Uterus (tissue), 2 donors: ENCODE measurements around the gene XBP1.

Experiments
- CTCF ChIP-seq, 4 experiments: fragments of 200-600 bp in 2 of 4; fragments of 450-650 bp in 2 of 4; sonication (generic) in 2 of 4; IDR thresholded peaks; one replicate each; pipeline ENCODE4 v1.5.1; 2016 to 2019; ENCODE audit warnings: antibody characterized with exemption in 4 of 4, mild to moderate bottlenecking in 2 of 4, moderate library complexity in 1 of 4
- POLR2A ChIP-seq, 2 donors: fragments of 450-650 bp; IDR thresholded peaks; one replicate each; pipeline ENCODE4 v1.6.1; 2016; ENCODE audit warnings: antibody characterized with exemption in 2 of 2, mild to moderate bottlenecking in 1 of 2, moderate library complexity in 1 of 2

GRCh38 chr22:28817064-28817463 is 16.7 kb upstream of the XBP1 start:
- TF ChIP-seq CTCF (IDR thresholded peaks at IDR 0.05) (no peak), POLR2A (IDR thresholded peaks at IDR 0.05) (no peak)
